ENCODE measurements around the gene CSNK1A1. TPM values are rescaled to one million over a fixed set of nuclear protein-coding genes. Genes with fewer than 3 reads are reported as not detected.

Gene CSNK1A1
- total RNA-seq (2022; extraction: Qiagen RNA extraction) = 131 to 154 TPM (median 141 TPM) in 5 replicates

GRCh38 chr5:149551227-149552037 is at the start of gene CSNK1A1:
Gene CSNK1A1, minus strand, starts transcription at chr5:149551439. Its CDS starts 475 bp downstream, at chr5:149550964.

DNA sequence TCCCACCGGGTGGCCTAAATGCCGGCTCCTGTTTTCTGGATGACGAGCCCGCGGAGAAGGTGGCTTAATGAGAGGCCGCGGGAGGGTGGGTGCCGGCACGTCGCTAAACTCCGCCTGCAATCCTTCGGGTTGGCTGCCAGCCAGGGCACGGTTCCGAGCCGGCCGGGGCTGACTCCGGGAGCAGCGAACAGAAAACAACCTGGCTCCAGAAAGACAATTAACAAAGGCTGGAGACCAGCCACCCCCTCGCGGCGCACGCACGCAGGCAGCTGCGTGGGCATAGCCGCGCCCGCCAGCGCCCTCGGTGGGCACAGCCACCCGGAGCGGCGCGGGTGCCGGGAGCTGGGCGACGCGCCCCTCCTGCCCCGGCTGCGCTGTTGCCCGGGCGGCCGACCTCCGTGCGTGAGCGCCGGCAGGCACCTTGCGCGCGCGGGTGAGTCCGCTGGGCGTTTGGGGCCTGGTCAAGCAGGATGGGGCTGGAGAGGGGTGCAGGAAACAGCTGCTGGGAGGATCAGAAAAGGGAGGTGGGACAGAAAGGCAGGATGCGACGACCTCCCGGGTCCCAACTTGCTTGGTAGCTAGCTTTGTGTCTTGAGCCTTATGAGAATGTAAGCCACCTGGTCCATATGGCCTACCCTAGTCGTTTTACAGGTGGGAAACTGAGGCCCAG is 30.1 kb upstream of the CSNK1A1 start, which contains the start of gene ARHGEF37:
TSS of gene ARHGEF37 (plus strand) at position 307 of the 670 bp plus-strand sequence. CDS start 16,272 bp downstream, outside the sequence.

Other genes with a start within 250 kb of the CSNK1A1 start
- 6.7 to 9.4 TPM (median 8.1 TPM) in 5 replicates for gene GRPEL2, start 205.9 kb downstream of the CSNK1A1 start, total RNA-seq (2022; extraction: Qiagen RNA extraction)
- gene PCYOX1L, start 193.4 kb downstream of the CSNK1A1 start, total RNA-seq (2022; extraction: Qiagen RNA extraction) = 2.5 to 3.1 TPM (median 2.8 TPM) in 5 replicates
- gene IL17B, start 172.1 kb downstream of the CSNK1A1 start, total RNA-seq (2022; extraction: Qiagen RNA extraction) = 0.18 TPM in 1 of 5 replicates, not detected in the others
- gene ARHGEF37, start 30.1 kb upstream of the CSNK1A1 start, total RNA-seq (2022; extraction: Qiagen RNA extraction) = 1.9 to 2.8 TPM (median 2.5 TPM) in 5 replicates
- gene PPARGC1B, start 178.9 kb upstream of the CSNK1A1 start, total RNA-seq (2022; extraction: Qiagen RNA extraction) = 4.9 to 7.7 TPM (median 6.5 TPM) in 5 replicates